HG03066 (cell line): ENCODE measurements around the gene ABHD15.

ENCODE experiments used
- ATAC-seq: cut with Tn5 transposase; IDR thresholded peaks from one replicate; pipeline ENCODE4 v1.9.1; 2021; ENCODE audit warnings: low read depth; ENCODE audit not compliant: unreplicated experiment

ABHD15 gene

DNA sequence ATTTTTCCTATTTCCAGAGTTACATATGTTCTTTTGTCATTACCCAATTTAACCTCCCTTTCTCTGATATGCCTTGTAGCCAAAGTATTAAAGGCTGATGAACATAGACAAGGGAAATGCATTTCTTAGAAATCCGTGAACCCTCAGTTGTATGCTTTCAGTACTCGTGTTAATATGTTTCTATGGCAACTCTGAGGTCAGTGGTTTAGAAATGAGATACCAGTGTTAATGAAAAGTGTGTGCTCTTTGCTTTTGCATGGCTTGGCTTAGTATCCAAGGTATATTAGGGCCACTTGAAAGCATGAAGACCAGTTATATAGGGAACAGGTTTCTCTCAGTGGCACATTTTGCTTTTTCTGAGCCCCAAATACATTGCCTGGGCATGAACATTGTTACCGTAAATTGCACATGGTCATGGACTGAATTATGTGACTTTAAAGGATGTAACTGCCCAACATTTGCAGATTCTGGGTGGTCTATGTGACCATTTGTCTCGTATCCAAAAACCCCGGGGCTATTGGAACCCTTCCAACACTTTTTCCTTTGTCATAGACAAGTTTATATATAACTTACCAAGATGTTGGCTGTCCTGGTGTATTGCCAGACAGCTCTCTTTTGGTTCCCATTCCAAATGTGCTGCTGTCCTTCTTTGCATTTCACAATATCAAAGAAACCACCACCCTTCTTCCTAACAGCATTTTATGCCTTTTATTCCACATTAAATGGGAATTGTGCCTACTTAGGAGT is 17.5 kb downstream of the ABHD15 start:
- ATAC-seq: no peak

DNA sequence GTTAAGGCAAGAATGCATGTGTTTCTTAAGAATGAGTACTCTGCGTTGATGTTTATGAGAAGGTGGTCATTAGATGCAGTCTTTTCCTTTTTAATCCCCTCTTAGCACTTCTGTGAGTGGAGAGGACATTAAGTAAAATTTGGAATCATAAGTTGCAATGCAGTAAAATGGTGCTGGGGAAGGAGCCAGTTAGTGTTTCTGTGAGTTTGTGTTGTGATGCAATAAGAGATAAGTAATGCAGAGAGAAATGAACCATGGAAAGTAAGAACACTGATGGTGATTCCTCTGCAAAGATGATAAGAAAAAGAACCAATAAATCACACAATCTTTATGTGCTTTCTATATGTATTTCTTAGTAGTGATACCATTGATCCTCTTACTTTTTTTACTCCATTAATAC is 20.0 kb downstream of the ABHD15 start:
- no peak for ATAC-seq

DNA sequence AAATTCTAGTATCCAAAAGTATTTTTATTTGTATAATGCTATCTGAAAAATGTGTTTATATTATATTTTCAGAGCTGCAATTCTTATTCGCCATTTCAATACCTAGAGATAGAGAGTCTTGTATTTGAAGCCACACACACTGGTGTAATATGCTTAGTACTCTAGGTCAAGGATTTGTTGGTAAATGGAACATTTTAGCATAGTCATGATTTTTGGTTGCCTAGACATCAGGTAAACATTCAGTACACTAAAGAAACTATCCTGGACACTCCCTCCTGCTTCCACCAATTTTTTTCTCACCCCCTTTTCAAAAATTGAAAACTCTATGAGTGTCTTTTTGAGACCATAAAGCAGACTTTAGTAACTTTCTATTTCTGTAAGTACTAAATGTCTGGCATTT is 20.8 kb downstream of the ABHD15 start:
- ATAC-seq: no peak

DNA sequence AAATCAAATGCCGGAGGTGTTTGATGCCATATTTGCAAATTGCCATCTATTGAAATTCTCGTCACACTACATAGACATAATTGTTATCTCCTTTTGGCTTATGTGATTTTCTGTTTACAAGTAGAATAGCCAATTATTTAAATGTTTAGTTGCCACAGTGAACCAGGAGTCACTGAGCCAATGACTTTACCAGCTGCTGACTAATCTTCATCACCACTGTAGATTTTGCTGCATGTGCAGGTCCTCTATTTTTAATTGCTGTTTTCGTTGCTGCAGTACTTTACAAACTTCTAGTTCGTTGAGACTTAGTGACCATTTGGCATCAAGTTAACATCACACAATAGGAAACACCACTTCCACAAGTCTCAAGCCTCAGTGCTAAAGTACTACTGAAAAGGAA is 22.8 kb downstream of the ABHD15 start:
- ATAC-seq: no peak

DNA sequence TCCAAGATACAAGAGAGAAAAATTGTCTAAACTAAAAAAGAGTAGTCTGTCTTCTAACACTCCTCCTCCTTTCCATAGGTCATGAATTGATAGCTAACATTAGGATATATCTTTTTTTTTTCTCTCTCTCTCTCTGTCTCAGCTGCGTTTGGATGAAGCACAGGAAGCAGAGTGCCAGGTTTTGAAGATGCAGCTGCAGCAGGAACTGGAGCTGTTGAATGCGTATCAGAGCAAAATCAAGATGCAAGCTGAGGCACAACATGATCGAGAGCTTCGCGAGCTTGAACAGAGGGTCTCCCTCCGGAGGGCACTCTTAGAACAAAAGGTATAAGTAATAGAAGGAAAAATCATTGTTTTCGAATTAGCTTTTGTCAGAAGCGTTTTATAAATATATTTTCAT is 32.9 kb downstream of the ABHD15 start:
- ATAC-seq: no peak

DNA sequence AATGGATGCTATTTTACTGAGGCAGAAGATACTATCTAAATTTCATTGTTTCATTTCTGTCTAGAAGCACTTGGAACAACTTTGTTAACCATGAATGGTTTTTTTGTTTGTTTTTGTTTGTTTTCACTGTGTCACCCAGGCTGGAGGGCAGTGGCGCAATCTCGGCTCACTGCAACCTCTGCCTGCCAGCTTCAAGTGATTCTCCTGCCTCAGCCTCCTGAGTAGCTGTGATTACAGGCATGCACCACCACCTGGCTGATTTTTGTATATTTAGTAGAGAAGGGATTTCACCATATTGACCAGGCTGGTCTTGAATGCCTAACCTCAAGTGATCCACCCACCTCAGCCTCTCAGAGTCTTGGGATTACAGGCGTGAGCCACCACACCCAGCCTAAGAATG is 40.5 kb downstream of the ABHD15 start:
- ATAC-seq: no peak

DNA sequence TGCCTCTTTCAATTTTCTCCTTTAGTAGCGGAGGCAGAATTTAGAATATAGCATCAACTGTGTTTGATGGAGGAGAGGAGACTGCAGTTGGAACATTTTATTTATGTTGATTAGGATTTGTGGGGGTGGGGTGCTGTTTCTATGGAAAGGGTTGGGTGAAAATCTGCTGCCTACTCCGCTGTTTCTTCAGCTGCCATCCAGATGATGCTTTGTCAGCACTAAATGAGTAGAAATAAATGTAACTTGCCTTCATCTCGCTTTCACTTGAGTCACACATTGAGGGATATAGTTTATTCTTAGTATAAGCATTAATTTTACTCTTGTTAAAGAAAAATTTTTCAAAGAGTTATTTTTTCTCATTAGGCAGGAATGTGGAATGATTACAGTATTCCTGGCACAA is 42.1 kb downstream of the ABHD15 start:
- no peak for ATAC-seq

DNA sequence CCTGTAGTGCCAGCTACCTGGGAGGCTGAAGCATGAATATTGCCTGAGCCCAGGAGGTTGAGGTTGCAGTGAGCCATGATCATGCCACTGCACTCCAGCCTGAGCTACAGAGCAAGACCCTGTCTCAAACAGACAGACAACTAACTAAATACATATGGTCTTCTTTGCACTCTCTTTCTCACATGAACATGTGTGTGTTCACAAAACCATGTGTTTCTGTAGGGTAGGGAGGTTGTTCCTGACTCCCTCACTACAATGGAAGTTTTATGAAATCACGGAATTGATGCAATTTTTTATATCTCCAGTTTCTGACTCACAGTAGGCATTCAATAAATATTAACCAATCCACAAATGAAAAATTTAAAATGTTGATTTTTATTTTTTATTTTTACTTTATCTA is 48.5 kb downstream of the ABHD15 start:
- no peak for ATAC-seq

DNA sequence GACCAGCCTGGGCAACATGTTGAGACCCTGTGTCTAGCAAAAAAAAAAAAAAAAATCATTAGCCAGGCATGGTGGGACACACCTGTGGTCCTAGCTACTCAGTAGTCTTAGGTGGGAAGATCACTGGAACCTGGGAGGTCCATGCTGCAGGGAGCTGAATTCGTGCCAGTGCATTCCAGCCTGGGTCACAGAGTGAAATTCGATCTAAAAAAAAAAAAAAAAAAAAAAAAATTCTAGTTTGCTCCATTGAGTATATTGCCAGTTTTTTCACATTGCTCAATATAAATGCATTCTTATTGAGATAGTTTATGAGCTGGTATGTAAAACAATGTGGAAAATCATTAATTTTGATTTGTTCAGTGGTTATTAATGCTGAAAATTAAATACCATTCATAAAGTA is 52.0 kb downstream of the ABHD15 start:
- ATAC-seq: no peak

DNA sequence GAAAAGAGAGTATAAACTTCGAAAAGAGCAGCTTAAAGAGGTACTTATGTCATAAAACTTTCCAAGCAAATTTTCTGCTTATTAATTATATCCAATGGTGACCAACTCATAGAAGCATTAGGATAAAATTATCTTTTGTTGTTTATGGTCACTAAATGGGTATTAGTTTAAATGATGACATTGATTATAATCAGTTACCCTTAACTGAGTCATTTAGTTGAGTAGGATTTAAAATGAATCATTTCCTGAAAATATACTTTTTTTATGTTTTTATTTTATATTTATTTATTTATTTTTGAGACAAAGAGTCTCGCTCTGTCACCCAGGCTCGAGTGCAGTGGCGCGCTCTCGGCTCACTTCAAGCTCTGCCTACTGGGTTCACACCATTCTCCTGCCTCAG is 55.9 kb downstream of the ABHD15 start:
- ATAC-seq: no peak
